GM21723 (cell line): ENCODE results near the gene UBE2R2.

Experiments used
- ATAC-seq: cut with Tn5 transposase; IDR thresholded peaks from one replicate; pipeline ENCODE4 v1.9.1; 2021; ENCODE audit warnings: mild to moderate bottlenecking, moderate library complexity; ENCODE audit not compliant: unreplicated experiment

The UBE2R2 gene

GRCh38 chr9:33880211-33881089 is 63.5 kb downstream of the UBE2R2 start:
- ATAC-seq = no peak

GRCh38 chr9:33881635-33882034 is 64.7 kb downstream of the UBE2R2 start:
- no peak for ATAC-seq

GRCh38 chr9:33884856-33885701 is 68.1 kb downstream of the UBE2R2 start:
- ATAC-seq = no peak

GRCh38 chr9:33885948-33886347 is 69.0 kb downstream of the UBE2R2 start:
- ATAC-seq = no peak

GRCh38 chr9:33893861-33894260 is 76.9 kb downstream of the UBE2R2 start:
- ATAC-seq = no peak

GRCh38 chr9:33894316-33894715 is 77.4 kb downstream of the UBE2R2 start:
- ATAC-seq = no peak

- ATAC-seq = no peak
Measured at GRCh38 chr9:33903157-33903780, 86.3 kb downstream of the UBE2R2 start.

- ATAC-seq = no peak
Measured at GRCh38 chr9:33905137-33905536, 88.2 kb downstream of the UBE2R2 start.

- no peak for ATAC-seq
Measured at GRCh38 chr9:33906769-33907168, 89.8 kb downstream of the UBE2R2 start.

- ATAC-seq = no peak
Measured at GRCh38 chr9:33907347-33907746, 90.4 kb downstream of the UBE2R2 start.

- ATAC-seq = no peak
Measured at GRCh38 chr9:33908114-33908513, 91.2 kb downstream of the UBE2R2 start.

GRCh38 chr9:33908749-33909148 is 91.8 kb downstream of the UBE2R2 start:
- ATAC-seq = no peak

GRCh38 chr9:33913541-33913940 is 96.6 kb downstream of the UBE2R2 start:
- ATAC-seq = no peak

GRCh38 chr9:33914887-33915628 is 98.1 kb downstream of the UBE2R2 start:
- no peak for ATAC-seq

GRCh38 chr9:33917036-33917435 is 100.1 kb downstream of the UBE2R2 start:
- ATAC-seq = no peak

GRCh38 chr9:33919276-33919897 is 102.4 kb downstream of the UBE2R2 start:
- no peak for ATAC-seq

- ATAC-seq = no peak
Measured at GRCh38 chr9:33921967-33922895, 105.3 kb downstream of the UBE2R2 start.

- no peak for ATAC-seq
Measured at GRCh38 chr9:33923079-33923478, 106.1 kb downstream of the UBE2R2 start.

GRCh38 chr9:33923998-33924701 is 107.2 kb downstream of the UBE2R2 start:
- no peak for ATAC-seq
